ENCODE data around the gene GRID1.

GRID1 gene

DNA sequence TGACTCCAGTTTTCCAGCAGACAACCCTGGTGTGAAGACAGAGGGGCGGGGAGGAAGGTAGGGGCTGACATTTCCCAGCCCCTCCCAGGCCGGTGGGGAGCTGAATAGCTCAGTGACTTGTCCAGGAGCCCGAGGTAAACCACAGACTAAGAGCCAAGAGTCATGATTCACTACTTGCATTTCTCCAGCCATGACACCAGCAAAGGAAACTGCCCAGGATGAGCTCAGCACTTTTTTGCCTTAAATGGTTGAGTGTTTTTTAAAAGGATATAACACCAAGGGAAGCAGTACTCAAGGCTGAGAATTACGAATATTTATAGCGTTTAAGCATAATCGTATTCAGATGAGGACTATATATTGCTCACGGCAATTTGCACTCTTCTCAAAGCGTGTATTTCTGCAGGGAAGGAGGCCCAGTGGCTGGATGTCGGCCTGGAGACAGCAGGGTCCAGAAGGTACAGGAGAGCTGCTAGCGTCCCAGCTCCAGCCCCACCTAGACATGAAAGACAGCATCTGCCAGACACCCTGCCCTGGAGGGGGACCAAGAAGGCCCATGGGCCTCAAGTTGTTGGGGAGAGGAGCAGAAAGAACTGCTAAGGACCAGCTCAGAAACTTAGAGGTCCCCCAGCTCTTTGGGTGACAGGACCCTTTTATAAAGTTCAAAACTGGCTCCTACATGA, 141.4 kb downstream of the GRID1 start:
- DNase-seq = no peak

GRCh38 chr10:86224354-86225102, 142.1 kb downstream of the GRID1 start:
- no peak for DNase-seq

GRCh38 chr10:86223256-86223655, 143.3 kb downstream of the GRID1 start:
- DNase-seq = no peak

GRCh38 chr10:86222687-86223086, 143.9 kb downstream of the GRID1 start:
- DNase-seq = no peak

- DNase-seq = no peak
Observed at GRCh38 chr10:86222336-86222650, 144.3 kb downstream of the GRID1 start.

- DNase-seq = no peak
Observed at GRCh38 chr10:86221442-86222335, 144.9 kb downstream of the GRID1 start.

GRCh38 chr10:86220626-86221025, 146.0 kb downstream of the GRID1 start:
- DNase-seq = no peak

- DNase-seq = no peak
Observed at GRCh38 chr10:86219271-86219670, 147.3 kb downstream of the GRID1 start.

DNA sequence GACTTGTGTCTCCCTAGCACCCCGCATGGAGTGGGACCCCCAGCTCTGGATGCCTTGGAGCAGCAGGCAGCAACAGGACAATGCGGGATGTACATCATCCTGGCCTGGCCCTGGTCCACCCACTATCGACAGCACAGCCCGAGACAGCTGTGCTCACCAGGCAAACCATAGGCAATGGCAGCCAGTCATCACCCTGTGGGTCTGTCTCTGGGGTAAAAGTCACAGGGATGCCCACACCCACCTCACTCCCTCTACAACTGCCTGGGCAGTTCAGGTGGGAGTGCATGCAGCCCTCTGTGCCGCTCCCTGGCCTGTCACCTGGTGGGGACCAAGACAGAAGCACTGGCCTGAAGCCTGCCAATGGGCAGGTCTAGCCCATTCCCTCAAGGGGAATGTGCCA, 147.8 kb downstream of the GRID1 start:
- no peak for DNase-seq

DNA sequence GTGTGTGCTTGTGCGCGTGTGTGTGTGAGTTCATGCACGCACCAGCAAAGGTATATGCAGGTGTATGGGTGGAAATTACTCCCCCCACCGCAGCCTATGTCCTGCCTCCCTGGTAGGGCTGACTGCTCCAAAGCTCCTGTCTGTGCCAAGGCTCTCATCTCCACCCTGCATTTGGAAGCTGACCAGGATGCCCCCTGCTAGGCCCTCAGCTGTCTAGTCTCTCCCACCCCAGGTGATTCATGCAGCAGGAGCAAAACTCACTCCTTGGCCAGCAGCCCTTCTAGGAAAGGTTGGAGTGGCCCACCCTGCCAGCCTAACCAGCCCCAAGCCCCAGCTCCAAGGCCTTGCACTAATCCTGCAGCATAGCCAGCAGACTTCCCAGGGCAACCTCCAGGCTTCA, 148.4 kb downstream of the GRID1 start:
- no peak for DNase-seq

- no peak for DNase-seq
Observed at GRCh38 chr10:86217371-86218080, 149.1 kb downstream of the GRID1 start.

GRCh38 chr10:86216886-86217285, 149.7 kb downstream of the GRID1 start:
- DNase-seq = no peak

DNA sequence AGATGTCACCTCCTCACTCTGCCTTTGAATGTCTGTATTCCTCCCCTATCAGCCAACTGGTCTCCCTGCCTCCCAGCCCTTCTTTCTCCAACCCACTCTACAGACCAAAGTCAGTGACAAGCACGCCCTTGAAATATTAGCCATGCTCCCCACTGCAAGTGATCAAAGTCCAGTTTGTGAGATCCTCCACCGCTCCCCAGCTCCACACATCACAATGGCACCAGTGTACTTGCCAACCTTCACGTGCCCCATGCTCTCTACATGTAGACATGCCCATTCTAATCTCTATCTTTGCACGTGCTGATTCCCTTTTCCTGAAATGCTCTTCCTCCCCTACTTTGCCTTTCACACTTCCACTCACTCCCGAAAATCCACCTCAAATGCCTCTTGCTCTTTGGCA, 150.9 kb downstream of the GRID1 start:
- no peak for DNase-seq

DNA sequence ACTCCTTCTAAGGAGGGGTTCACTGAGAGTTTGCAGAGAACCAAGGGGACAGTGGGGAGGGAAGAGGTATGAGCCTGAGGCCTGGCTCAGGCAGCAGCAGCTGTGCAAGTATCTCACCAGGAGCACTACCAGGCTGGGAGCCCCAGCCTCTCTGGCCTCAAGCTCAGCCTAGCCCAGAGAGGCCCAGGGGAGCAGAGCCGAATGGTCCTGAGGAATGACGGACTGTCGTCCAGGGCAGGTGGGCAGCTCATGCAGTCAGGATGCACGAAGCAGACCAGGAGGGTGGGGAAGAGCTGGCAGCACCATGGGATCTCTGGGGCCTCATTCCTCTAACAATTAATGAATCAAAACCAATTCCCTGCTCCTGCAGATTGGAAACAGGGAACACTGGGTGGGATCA, 151.5 kb downstream of the GRID1 start:
- DNase-seq = no peak

DNA sequence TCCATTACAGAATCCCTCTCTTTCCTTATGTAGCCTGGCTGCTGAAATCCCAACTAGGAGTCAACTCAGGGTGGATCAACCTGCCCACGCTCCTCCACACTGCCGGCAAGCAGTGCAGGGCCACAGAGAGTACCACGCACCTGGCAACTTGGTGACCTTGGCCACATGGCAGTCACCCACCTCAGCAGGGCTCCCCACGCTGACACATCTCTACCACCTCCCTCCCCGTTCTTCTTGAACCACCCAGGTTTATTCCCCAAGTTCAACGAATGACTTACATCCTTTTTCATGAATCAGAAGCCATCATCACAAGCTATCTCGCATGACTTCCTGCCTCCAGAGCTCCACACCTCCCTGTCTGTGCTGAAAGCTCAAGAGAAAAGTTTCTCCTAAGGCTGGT, 153.4 kb downstream of the GRID1 start:
- DNase-seq = no peak

GRCh38 chr10:86212391-86212700, 154.2 kb downstream of the GRID1 start:
- no peak for DNase-seq

DNA sequence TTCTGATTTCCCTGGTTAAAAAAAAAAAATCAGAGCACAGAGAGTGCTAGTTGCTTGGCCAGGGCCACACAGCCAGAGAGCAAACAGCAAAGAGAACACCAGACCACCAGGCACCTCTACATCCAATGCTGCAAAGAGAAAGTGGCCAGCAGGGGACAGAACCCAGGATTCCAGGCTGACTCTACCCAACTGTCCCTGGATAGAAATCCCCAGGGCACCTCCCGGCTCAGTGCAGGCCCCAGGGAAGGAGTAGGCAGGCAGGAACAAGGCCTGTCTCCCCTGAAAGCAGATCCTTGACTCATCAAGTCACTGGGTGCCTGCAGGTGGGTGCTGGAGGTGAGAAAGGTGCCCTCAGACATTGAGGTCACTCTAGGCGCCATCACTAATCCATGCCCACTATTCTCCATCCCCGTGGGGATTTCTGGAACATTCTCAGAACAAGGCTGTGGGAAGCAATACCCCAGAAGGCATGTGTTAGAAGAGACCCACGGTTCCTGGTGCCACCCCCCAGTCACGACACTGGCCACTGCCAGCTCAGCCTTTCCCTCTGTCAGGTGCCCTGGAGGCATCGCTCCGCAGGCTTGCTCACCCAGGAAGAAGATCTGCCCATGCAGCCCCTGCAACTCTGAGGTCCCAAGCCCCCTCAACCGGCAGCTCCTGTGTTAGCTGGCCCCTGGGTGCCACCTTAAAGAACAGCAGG, 154.8 kb downstream of the GRID1 start:
- no peak for DNase-seq

- DNase-seq = no peak
Observed at GRCh38 chr10:86210416-86210815, 156.2 kb downstream of the GRID1 start.

- no peak for DNase-seq
Observed at GRCh38 chr10:86209726-86210125, 156.9 kb downstream of the GRID1 start.

DNA sequence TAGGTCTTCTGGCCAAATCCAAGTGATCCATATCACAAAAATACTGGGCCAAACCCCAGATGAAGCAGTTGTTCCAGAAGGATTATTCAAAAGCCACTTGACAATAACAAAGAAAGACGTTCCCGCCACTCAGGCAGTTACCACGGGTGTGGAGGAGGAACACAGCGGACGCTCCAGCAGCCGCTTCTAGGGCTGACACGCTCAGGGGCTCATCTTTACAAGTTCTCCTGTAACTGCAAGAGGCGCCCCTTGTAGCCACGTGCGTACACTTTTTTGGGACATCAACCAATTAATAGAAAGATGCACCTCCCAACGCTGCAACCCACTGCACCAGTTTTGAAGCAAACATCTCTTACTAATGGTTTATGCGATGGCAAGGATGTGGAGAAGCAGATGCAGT, 159.4 kb downstream of the GRID1 start:
- DNase-seq = no peak

DNA sequence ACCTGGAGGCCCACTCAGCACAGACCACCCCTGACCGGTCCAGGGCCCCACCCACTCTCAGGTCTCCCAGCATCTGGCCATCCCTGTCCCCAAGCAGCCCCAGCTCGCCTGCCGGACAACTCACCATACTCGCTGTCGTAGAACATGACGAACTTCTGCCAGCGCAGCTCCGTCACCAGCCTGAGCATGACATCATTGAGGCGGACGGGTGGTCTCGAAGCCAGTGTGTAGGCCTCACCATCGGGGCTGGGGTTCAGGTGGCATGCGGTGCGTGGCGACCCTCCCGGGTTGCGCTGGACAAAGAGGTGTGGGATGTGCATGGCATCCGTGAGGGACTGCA, 160.4 kb downstream of the GRID1 start:
- no peak for DNase-seq

GRCh38 chr10:86205306-86206239, 161.0 kb downstream of the GRID1 start:
- no peak for DNase-seq
